Measurements from ENCODE around the gene PLCB1.

The PLCB1 gene

GRCh38 chr20:8132484-8133309, 631 bp downstream of the PLCB1 start:
- peak overlapping the region; percentile 61 to 66 for H3K4me3 ChIP-seq
- H3K36me3 ChIP-seq, result no peaks in the 10 kb centered on the region
- peaks cover 0 to 28% (median 15%) of the 10 kb centered on the region in 4 donors for H3K4me1 ChIP-seq
- intact Hi-C loops (cut with DNase I; ENCODE audit: low total_unique reads), result loop anchor here (2.0 kb wide), 1 partner anchor 258 kb away; no protein-coding TSS in a partner anchor
- H3K9me3 ChIP-seq, result no peaks in the 10 kb centered on the region
- H3K27ac ChIP-seq, result peak overlapping the region; percentile 58 to 69
- TF ChIP-seq CTCF (IDR thresholded peaks at IDR 0.05), result no peak
- peak; percentile 27 to 71 for DNase-seq
- H3K27me3 ChIP-seq, result peaks cover 0 to 10% of the 10 kb centered on the region in 2 donors

DNA sequence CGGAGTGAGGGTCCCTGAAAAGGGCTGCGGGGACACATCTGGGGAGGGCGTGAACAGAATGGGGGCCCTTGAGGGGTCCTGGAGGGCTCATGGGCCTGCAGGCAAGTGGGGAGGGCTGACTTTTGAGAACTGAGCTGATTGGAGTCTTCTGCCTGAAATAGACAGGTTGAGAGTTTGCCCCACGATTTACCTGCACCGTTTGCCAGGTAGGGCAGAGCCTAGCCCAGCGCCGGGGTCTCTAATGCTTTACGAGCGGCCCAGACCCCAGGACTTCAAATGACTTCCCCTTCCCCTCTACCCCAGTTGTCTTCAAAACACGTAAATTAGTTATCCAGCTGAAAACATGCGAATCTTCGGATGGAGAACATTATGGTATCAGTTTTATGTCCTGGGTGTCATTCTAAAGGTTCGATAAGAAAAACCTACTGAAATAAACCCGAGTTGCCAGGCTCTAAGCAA, 1.3 kb downstream of the PLCB1 start:
- no peak for TF ChIP-seq CTCF (IDR thresholded peaks at IDR 0.05)
- Histone ChIP-seq H3K4me1 (peaks cover 0 to 28% (median 15%) of the 10 kb centered on the region in 4 donors), H3K9me3 (no peaks in the 10 kb centered on the region), H3K27ac (peak overlapping the region in 1 of 2 donors; percentile 69), H3K4me3 (peak overlapping the region; percentile 61 to 66), H3K36me3 (no peaks in the 10 kb centered on the region), H3K27me3 (peaks cover 0 to 10% of the 10 kb centered on the region in 2 donors)
- DNase-seq, result no peak
- intact Hi-C loops (cut with DNase I; ENCODE audit: low total_unique reads), result loop anchor here (2.0 kb wide), 1 partner anchor 257 kb away; no protein-coding TSS in a partner anchor

DNA sequence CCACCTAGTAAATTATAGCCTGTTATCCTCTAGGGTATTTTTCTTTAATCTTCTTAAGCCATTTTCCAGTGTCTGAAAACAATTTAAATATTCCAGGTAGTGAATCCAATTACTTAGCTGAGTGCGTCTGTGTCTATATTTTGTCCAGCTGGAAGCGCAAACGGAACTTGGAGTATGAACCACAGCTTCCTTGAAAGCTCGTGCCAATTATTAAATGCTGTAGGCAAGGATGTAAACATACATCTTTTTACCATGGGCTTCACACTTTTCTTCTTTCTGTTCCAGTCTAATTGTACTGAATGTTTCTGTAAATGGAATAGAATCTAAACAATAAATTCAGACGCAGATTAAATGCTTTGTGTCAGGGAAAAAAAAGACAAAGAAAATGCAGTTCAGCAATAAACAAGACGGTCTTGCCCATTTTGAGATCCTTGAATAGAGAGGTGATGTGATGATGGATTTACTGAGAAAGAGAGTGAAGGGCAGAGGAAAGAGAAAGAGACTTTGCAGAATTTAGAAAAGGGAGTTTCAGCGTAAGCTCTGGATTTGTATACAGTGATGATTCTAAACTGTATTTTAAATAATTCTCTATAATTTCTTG, 1.9 kb downstream of the PLCB1 start:
- peaks cover 0 to 10% of the 10 kb centered on the region in 2 donors for H3K27me3 ChIP-seq
- no peak for TF ChIP-seq CTCF (IDR thresholded peaks at IDR 0.05)
- H3K36me3 ChIP-seq, result no peaks in the 10 kb centered on the region
- DNase-seq, result no peak
- H3K9me3 ChIP-seq, result no peaks in the 10 kb centered on the region
- peak overlapping the region in 1 of 2 donors; percentile 61 for H3K4me3 ChIP-seq
- H3K4me1 ChIP-seq, result peaks cover 0 to 28% (median 15%) of the 10 kb centered on the region in 4 donors
- H3K27ac ChIP-seq, result no peak overlapping the region
- intact Hi-C loops (cut with DNase I; ENCODE audit: low total_unique reads), result loop anchor here (2.0 kb wide), 1 partner anchor 257 kb away; no protein-coding TSS in a partner anchor

- Histone ChIP-seq H3K4me3 (no peak overlapping the region), H3K9me3 (no peaks in the 10 kb centered on the region), H3K27me3 (no peaks in the 10 kb centered on the region), H3K36me3 (no peaks in the 10 kb centered on the region), H3K27ac (no peak overlapping the region), H3K4me1 (peaks cover 0 to 3% (median 0%) of the 10 kb centered on the region in 4 donors)
- intact Hi-C loops (cut with DNase I; ENCODE audit: low total_unique reads), result no loop called here
- TF ChIP-seq CTCF (IDR thresholded peaks at IDR 0.05), result no peak
- DNase-seq, result no peak
Measured at GRCh38 chr20:8139899-8140298, 7.8 kb downstream of the PLCB1 start.

DNA sequence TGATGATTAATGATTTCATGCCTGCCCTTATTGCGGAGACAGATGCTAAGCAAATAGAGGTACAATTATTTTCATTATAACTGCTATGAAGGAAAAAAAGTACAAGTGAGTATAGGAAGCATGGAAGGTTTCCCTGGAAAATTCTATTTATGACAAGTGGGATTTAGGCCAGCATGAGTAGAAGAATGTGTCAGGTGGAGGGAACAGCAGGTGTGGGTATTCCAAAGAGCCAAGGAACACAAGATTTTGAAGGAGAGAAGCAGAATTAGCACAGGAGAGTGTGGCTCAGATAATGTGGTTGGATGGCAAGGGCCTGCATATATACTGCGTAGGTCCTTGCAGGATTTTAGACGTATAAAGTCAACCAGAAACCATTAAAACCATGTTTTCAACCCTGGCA, 11.4 kb downstream of the PLCB1 start:
- H3K4me3 ChIP-seq, result no peak overlapping the region
- H3K9me3 ChIP-seq, result no peaks in the 10 kb centered on the region
- H3K27ac ChIP-seq, result no peak overlapping the region
- DNase-seq, result no peak
- TF ChIP-seq CTCF (IDR thresholded peaks at IDR 0.05), result no peak
- no peaks in the 10 kb centered on the region for H3K36me3 ChIP-seq
- intact Hi-C loops (cut with DNase I; ENCODE audit: low total_unique reads), result no loop called here
- no peaks in the 10 kb centered on the region for H3K27me3 ChIP-seq
- H3K4me1 ChIP-seq, result peaks cover 0 to 7% (median 2%) of the 10 kb centered on the region in 4 donors
